Measurements from ENCODE around the gene RCBTB1.

DNA sequence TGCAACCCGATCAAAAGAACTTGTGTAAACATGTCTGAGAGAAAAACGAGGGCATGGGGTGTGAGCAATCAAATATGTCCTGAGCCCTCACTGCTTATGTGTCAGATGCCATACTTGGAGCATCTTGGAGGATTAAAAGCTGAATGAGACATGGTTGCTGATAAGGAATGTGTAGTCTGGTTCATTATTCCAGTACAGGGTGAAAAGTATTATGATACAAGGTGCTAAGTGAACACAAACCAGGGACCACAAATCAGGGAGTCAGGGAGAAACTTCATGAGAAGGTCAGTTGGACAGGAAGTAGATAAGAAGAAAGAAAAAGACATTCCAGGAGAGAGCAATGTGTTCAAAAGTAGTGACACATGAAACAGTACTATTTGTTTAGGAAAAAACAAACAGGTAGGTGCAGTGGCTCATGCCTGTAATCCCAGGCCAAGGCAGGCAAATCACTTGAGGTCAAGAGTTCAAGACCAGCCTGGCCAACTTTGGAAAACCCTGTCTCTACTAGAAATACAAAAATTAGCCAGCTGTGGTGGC, 2.0 kb upstream of the RCBTB1 start:
- TF ChIP-seq, protein P1, sequence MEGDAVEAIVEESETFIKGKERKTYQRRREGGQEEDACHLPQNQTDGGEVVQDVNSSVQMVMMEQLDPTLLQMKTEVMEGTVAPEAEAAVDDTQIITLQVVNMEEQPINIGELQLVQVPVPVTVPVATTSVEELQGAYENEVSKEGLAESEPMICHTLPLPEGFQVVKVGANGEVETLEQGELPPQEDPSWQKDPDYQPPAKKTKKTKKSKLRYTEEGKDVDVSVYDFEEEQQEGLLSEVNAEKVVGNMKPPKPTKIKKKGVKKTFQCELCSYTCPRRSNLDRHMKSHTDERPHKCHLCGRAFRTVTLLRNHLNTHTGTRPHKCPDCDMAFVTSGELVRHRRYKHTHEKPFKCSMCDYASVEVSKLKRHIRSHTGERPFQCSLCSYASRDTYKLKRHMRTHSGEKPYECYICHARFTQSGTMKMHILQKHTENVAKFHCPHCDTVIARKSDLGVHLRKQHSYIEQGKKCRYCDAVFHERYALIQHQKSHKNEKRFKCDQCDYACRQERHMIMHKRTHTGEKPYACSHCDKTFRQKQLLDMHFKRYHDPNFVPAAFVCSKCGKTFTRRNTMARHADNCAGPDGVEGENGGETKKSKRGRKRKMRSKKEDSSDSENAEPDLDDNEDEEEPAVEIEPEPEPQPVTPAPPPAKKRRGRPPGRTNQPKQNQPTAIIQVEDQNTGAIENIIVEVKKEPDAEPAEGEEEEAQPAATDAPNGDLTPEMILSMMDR (IDR thresholded peaks at IDR 0.05; ENCODE audit: low read depth, low read length, poor library complexity, severe bottlenecking), result no peak
- TF ChIP-seq EZH2phosphoT487 (IDR thresholded peaks at IDR 0.05; ENCODE audit: borderline replicate concordance, low read length), result no peak
